HUDEP-2 (cell line): ENCODE measurements around the gene ZNF821.
A peak's percentile ranks its signal among the peaks of the same experiment; 100 is the strongest.
"Not testable (repeated sequence)": the region's sequence is repeated elsewhere in the genome, so short reads cannot be mapped to it uniquely, and the experiment has no call there.

ENCODE experiments used
- DNase-seq, 76 experiments: peaks; one replicate each; lab custom pipeline; 2025; ENCODE audit not compliant: unreplicated experiment in 76 of 76; lab: John Stamatoyannopoulos, UW

Gene ZNF821

DNA sequence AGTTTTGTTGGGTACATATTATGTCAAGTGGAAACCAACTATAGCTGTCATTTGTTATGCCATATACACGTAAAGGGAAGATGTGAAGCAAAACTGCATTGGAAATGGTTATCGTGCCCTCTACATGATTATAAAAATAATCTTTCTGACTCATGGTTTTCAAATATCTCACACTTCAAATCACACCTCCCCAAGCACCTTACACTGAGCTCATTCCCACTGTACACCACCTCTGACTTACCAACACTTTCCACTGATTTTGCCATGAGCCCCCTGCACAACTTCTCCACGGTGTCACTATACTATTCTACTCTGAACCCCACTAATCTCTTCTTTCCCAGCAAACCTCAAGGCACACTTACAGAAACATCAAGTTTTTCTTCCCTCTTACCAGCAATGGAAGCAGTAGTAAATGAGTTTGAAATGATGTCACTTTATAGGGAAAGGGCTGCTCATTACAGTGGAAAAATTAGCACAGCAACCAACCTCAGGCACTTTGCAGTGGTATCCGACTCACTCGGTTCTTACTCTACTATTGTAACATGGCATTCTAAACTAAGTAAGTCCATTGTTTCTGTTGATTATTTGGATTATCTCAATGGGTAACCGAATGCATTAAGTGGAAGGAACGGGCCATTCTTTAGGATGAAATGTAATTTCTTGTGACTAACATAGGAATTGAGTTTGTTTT lies 18.7 kb downstream of the ZNF821 start:
- DNase-seq, result no peak

DNA sequence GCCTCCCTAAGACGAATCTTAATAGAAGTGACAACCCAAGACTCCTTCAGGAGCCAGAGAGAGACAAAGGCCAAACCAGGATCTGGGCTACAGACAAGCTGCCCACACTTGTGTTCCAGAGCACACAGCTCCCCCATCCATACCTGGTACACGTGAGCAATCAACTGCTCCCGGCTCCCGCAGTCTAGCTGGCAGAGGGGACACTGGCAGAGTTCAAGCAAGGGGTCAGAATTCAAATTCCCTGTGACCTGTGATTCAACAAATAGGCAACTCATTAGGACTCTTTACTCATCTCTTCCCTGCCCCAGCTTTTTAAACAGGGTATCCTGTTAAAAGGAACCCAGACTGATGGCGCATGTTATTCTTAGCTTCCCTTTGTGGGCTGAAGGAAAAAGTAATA lies 20.0 kb downstream of the ZNF821 start:
- DNase-seq, result no peak

DNA sequence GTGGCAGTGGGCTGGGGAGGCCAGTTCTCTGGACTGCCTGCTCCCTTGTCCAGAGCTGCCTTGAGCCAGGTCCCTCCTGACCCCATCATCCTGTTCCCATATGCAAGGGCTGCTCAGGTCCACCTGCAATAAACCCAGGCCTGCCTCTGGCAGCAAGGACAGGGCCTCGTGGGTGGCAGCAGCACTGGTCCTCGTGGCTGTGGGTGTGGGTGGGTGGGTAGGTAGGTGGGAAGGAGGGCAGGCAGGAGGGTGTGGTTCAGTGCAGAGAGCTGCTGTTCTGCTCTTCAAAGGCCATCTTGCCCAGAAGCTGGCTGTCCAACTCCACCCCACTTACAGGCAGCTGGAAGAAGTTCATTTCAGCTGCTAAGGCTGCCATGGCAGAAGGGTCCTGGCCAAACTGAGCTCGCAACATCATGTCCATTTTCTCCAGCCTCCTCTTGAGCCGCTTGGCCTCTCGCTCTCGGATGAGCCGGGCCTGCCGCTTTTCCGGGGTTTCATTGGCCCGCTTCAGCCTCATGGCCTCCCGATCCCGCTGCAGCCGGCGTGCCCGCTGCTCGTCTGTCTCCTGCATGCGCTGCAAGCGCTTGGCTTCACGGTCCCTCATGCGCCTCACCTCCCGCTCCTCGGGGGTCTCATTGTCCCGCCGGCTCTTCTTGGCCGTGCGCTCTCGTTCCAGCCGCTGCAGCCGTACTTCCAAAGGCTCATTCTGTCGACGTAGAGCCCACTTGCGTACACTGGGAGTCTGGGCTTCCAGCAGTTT lies 24.0 kb downstream of the ZNF821 start:
- no peak for DNase-seq

DNA sequence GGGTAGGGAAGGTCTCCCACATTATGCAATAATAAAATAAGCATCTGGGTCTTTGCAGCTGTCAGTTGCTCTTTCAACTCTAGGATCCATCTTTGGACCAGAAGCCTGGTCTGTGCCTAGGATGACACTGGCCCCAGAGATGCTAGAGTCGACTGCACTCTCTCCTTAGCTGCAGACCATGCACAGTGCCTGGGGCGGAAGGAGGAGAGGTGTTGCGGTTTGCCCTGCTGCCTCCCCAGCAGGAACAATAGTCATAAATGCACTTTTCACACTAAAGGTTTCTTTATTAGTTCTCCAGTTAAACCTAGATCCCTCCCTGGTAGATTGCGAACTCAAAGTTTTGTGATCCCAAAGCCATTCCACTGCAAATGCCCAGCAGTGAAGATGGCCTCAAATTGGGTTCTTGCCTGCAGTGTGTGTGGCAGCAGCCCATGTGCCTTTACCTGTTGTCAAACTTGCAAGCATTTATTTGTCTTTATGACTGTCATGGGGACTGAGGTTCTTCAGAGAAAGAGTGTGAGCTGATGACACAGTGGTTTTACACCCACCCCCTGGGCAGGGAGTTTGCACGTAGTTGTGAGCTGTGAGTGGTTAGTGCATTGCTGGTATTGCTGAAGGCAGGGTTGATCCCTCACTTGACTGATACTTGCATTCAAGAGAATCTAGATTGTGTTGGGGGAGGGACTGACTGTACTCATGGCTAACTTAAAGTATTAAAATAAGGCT lies 27.9 kb downstream of the ZNF821 start:
- DNase-seq, result no peak

DNA sequence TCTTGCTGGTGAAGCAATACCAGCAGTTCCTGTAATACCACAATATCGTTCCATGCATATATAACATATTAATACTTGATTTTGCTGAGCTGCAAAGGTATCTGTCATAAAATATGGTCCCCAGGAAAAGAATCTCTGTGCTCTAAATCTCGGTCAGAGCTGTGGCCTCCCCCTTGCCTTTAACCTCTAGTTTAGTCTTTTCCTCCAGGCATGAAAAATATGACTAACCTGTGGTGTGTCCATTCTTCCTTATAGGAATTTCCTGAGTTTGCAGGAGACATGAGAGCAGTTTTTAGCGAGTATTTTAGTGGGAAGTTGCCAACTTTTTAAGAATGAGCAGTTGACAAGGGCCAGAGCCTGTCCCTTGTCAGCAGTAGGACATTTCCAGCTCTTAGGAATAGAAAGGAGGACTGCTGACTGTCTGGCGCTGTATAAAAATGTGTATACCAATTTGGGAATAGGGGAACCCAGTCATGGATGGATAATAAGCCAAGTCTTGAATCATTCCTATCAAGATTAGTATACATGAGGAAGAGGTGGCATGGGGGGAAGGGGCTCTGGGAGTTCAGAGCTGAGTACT lies 29.5 kb downstream of the ZNF821 start:
- no peak for DNase-seq

DNA sequence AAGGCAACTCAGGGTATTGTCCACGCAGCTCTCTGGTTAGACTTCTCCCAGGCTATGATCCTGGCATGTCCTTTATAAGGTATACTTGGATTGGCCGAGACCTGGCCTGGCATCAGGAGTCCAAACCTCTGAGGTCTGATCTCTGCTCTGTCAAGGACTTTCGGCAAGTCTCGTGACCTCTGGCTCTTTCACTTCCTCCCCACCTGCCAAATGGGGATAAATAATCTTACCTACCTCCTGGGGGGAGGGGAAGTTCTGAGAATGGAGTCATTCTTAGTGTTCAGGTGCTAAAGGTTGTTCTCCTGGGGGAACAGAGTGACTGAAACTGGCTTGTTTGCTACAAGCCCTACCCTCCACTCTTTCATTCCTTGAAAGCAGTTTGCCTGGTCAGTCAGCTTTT lies 30.6 kb downstream of the ZNF821 start:
- no peak for DNase-seq

DNA sequence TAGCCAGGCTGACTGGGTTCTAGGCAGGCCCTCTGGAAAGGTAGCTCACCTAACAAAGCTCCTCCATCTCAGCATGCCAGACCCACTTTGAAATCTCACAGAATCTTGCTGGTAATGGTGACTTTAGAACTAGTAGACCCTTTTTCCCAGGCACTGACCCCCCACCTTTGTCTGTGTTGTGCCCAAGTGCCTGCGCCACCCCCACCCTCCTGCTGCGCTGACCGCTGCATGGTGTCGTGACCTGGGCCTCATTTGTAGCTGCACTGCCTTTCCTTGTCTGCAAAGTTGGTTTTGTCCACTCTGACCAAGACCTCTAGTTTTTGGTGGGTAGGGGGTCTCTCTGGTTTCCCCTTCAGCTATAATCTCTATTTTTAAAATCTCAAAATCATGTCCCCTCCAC lies 31.4 kb downstream of the ZNF821 start:
- DNase-seq, result no peak

DNA sequence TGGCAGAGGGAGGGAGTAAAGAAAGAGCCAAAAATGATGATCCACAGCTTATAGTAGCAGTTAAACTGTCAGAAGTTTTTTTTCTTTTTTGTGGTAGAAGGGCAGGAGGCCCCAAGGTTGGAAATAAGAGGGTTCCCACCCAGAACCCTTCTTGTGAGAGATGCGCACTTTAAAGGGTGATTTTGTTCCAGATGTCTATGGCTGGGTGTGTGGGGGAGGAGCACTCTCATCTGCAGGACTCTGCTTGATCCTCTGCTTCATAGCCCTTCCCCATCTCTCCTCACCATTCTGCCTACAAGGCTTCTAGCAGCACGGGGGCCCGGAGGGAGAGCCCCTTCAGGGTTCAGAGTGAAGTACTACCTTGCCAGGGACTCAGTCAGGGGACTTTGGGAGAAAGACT lies 31.8 kb downstream of the ZNF821 start:
- DNase-seq, result no peak

DNA sequence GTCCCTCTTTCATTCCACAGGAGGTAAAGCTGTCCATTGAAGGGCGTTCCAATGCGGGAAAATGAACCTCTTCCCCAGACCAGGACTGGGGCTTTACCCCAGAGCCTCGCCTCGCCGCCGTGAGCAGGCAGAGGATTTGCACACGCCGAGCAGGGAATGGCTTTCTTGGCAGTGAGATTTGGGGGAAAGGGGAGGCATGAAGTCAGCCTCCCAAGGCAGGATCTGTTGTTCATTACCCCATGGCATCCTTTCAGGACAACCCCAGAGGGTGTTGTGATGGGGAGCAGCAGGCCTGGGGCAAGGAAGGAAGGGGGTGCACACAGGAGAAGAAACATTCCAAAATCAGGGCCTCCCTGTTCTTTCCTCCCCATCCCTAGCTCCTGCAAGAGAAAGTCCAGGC lies 32.2 kb downstream of the ZNF821 start:
- DNase-seq, result no peak

DNA sequence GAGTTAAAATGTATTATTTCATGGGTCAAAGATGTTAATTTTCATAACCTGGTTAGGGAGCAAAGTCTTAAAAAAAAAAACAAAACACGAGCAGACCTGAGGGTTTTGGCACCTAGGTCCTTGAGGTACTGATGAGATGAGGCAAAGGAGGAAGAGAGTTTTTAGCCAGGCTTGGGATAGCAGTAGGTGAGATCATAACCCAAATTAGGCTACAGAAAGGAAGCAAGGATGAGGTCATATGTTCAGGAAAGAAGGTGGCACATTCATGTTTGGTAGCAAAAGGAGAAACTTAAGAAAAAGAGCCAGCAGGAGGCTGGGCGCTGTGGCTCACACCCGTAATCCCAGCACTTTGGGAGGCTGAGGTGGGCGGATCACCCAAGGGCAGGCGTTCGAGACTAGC lies 35.4 kb downstream of the ZNF821 start:
- no peak for DNase-seq

DNA sequence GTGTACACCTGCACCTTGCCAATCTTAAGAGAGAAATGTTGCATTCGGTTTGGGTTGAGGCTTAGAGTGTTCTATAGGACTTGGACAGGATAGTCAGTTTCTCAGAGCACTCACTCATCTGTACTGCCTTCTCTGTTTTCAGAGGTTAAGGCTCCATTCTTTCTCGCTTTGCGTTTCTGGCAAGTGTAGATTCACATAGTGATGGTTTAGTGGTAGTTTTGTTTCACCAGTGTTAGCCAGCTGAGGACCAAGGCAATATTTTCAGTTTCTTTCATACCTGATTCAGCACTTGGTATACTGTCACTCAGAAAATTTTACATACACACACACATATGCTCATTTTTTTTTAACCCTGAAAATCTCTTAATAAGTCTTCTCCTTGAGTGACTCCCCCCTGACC lies 36.9 kb downstream of the ZNF821 start:
- DNase-seq, result no peak

DNA sequence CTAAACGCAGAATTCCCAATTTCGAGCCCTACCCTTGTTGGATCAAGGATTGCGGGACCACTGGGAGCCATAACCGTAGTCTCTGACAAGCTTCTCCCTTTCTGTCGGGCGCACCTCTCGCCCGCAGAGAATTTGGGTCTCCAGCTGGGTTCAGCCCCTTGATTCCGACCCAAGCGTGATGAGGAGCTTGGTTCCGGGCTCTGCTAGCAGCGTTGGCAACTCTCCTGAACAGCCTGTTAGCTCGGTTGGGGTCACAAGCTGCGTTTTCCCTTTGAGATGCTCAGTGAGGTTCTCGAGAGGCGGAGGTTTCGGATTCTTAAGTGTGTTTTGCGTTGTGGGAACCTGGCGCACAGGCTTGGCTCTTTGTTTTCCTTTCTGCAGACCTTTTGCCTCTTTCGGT lies 37.6 kb downstream of the ZNF821 start:
- peak in 4 of 76 experiments; percentile 3 to 11 (median 10) for DNase-seq

DNA sequence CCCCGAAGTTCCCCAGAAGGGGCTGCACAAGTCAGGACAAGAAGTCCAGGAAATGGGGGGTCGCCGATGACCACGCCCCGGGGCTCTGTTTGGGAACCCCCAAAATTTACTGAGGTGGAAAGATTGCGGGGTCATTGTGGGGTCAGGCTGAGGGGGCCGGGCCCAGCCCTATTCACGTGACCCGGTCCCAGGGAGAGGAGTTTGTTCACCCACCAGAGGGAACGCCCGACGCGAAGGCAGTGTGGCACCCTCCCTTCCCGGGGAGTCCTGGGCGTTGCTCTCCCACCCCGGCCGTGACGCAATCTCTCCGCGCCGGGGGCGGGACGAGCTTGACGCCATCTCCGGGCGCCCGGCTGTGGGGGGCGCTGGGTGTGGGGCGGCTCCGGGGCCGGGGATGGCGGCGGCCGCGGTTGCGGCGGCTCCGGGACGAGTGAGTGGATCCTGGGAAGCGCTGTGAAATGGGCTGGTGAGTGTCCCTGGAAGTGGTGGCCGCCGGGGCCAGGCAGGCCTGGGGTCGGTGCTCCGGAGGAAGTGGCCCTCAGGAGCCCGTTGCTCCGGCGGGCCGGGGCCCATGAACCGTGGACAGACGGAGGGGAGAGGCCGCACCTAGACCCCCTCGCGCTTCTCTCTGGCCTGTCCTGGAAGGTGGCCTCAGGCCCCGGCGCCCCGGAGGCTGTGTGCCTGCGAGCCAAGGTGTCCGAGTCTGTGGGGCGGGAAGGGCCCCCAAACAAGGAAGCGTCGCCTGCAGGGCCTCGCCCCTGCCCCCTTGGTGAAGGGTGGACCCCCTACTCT lies 38.1 kb downstream of the ZNF821 start, which contains the start of gene ATXN1L:
Gene ATXN1L (plus strand): TSS at position 338 of the 792 bp plus-strand sequence. CDS start 3,765 bp downstream, outside the sequence.
- DNase-seq, result peak in 75 of 76 experiments; percentile 37 to 92 (median 85)

DNA sequence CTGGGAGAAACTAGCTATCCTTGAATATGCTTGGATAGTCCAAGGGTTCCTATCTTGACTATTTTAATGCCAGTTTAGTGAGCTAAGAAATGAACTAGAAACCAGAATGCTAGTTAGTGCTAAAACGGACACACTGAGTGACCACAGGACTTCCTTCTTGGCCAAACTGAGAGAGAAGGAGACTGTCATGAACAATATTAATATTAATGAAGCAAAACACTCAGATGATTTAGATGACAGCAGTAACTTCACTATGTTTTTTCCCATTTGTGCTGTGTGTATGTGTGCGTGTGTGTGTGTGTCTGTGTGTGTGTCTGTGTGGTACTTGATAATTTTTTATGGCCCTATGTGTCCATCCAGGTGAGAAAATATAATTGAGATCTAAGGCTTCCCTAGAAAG lies 40.4 kb downstream of the ZNF821 start:
- no peak for DNase-seq

DNA sequence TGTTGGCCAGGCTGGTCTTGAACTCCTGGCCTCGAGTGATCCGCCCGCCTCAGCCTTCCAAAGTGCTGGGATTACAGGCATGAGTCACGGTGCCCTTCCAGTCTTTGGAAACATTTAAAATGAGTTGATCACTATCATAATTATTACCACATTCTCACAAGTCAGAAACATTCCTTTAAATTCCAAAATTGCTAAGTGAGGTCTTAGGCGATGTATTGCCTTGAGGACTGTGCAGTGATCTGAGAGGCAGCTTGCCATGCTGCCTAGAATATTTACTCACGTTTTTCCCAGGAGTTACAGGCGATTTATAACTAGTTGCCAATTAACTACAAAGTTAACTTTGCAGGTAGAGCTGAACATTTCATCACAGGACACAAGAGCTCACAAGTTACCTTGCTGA lies 43.9 kb downstream of the ZNF821 start:
- no peak for DNase-seq

DNA sequence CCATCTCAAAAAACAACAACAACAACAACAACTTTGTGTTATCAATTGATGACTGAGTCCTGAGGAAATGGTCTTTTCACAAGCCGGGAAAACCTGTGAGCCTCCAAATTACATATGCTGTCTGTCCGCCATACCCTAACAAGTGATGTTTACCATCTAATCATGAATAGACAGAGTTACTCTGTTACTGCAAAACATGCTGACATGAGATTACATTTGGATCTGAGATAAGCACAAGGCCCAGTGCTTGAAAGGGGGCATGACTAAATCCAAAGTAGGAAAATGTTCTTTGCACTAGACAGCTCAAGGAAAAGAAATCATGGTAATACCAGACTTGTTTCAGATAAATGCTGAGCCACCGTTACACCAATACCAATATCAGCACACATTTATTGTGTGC lies 46.8 kb downstream of the ZNF821 start:
- DNase-seq, result peak in 28 of 76 experiments; percentile 2 to 55 (median 28)

DNA sequence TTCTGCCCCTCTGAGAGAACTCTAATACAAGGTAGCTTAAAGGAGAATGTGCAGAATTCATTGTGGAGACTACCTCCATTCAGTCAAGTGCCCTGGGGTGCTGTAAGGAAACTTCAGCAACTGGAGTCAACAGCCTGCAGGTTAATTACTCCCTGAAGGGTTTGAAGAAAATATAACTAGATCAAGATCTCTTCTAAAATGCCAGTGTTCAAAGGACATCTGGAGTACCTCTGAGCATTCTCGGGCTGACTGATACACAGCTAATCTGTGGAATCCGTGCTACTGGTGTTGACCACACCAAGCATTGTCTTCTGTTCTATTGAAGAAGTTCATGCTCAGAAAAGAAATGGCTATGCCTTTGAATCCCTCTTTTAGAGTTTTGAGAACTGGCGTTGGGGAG lies 49.7 kb downstream of the ZNF821 start:
- DNase-seq, result no peak

DNA sequence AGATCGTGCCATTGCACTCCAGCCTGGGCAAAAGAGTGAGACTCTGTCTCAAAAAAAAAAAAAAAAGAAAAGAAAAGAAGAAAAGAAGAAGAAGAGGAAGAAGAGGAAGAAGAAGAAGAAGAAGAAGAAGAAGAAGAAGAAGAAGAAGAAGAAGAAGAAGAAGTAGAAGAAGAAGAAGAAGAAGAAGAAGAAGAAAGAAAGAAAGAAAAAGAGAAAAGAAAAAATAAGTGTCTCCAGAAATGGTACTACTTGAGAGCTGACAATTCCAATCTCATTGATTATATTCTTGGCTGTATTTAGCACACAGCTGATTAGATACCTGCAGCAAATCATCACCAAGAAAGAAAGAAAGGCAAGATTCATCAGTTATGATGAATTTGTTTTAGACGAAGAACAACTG lies 51.9 kb downstream of the ZNF821 start:
- DNase-seq, result not testable (repeated sequence)

DNA sequence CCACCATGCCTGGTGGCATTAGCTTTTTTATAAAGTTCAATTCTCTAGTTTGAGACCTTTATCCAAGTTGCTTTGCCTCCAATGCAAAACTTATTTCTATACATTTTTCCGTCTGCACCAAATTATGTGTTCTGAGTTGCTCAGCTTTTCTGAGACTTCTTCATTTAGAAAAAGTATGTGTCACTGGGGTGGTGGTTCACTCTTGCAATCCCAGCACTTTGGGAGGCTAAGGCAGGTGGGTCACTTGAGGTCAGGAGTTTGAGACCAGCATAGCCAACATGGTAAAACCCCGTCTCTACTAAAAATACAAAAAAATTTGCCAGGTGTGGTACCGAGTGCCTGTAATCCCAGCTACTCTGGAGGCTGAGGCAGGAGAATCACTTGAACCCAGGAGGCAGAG lies 52.3 kb downstream of the ZNF821 start:
- DNase-seq, result not testable (repeated sequence)

DNA sequence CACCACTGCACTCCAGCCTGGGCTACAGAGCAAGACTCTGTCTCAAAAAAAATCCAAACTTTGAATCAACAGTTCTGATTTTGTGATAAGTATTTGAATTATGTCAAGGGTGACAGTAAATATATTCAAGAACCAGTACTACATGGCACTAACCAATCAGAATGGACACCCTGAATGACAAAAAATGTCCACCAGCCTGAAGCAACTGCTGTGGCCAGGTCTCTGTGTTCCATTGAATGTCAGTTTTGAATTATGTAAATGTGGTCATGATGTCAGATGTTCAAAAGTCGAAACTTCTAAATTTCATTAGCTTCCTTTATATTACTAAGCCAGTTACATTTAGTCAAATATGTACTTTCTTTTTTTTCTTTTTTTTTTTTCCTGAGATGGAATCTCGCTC lies 53.6 kb downstream of the ZNF821 start:
- DNase-seq, result no peak
